Stimulated activated CD4-positive, alpha-beta T cell treated with anti-CD3 and anti-CD28 coated beads, Interleukin-1b, Interleukin-23, amount 100 ng/mL, for 1 hour (primary cell): Measurements from ENCODE around the gene ING1.
"Not testable (repeated sequence)": the region's sequence is repeated elsewhere in the genome, so short reads cannot be mapped to it uniquely, and the experiment has no call there.

Experiments
- DNase-seq, 2 donors: peaks; one replicate each; pipeline ENCODE4 v3.0.0-alpha.2; 2020; ENCODE audit warnings: low read depth in 2 of 2

Gene ING1

DNA sequence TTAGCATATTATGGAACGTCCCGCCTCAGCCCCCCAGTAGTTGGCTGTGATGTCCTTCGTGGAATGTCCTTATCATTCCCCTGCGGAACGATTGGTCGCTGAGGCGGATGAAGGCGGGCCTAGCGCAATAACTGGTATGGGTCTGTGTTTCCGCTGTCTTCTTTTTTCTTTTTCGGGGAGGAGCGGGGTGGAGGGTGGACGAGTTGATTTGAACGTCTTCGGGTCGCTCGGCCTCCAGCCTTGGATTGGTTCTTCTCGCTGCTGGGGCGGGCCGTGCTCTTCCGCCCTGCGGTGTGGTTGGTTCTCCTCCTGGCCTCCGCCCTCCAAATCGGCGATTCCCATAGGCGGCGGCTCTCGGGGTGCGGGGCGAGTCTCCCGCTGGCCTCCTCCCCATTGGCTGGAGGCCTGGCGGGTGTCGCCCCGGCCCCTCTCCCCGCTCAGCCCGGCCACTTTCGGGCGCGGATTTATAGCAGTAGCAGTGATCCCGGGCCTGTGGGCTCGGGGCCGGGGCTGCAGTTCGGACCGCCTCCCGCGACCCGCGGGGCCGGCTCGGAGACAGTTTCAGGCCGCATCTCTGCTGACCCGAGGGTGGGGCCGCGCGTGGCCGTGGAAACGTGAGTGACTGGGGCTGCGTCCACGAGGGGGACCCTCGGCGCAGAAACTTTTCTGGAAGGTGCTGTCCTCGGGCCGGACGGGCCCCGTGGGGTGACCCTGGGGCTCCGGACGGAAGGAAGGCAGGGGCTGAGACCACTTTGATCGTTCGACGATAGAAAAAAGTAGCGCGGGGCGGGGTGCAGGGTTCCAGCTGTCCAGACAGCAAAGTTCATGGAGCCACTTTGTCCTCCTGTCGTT is 2.1 kb downstream of the ING1 start:
- DNase-seq: peak; percentile 82 to 93

DNA sequence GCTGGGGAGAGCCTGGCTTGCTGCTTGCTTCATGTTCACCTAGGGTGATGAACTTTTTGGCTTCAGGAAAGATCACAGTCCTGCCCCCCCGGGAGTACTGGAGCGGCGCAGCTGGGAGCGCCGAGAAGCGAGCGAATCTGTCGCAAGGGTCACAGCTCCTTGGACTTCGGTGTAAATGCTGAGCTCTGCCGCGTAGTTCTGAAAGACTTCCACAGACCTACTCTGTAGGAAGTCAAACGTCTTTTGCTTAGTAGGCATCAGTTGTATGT is 2.7 kb downstream of the ING1 start:
- no peak for DNase-seq

DNA sequence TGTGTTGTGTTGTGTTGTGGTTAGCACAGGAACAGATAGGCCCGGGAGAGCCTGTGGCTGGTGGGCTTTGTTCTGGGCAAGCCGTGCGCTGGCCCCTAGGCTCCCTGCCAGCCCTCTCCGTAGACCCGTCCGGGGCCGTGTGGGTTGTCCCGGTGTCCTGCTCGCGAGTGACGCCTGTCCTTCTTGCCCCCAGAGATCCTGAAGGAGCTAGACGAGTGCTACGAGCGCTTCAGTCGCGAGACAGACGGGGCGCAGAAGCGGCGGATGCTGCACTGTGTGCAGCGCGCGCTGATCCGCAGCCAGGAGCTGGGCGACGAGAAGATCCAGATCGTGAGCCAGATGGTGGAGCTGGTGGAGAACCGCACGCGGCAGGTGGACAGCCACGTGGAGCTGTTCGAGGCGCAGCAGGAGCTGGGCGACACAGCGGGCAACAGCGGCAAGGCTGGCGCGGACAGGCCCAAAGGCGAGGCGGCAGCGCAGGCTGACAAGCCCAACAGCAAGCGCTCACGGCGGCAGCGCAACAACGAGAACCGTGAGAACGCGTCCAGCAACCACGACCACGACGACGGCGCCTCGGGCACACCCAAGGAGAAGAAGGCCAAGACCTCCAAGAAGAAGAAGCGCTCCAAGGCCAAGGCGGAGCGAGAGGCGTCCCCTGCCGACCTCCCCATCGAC is 5.7 kb downstream of the ING1 start:
- DNase-seq: no peak

DNA sequence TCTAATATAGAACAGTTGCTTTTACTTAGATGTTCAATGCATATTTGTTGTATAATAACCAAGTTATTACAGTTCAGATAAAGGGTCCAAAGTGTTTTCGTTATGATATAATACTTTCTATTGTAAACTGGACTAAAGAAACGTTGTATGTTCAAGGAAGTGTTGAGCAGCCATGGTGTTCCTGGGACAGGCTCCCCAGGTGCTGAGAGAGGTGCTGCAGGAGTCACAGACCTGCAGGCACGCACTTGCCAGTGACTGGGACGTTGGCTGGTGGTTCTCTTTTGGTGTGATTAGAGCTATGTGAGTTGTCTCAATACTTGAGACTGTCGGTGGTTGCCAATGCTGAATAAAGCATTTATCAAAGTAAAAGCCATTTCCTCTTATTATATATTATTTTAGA is 9.5 kb downstream of the ING1 start:
- no peak for DNase-seq

DNA sequence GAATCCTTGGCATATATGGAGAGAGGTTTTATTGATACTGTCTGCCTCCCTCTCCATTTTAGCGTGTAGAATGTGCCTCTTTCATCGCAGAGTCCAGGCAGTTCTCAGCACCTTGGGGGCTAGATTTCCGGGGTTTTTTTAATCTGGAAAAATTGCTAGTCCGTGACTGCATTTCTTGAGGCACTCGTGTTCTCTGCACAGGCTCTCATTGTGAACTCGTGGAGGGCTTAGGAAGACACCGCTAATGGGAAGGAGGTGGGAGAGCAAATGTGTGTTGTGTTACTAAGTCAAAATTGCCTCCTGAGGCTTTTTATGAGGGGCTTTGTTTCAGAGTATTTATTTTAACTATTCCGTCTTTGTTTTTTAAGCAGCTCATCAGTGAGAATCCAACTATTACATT is 10.1 kb downstream of the ING1 start:
- DNase-seq: no peak

DNA sequence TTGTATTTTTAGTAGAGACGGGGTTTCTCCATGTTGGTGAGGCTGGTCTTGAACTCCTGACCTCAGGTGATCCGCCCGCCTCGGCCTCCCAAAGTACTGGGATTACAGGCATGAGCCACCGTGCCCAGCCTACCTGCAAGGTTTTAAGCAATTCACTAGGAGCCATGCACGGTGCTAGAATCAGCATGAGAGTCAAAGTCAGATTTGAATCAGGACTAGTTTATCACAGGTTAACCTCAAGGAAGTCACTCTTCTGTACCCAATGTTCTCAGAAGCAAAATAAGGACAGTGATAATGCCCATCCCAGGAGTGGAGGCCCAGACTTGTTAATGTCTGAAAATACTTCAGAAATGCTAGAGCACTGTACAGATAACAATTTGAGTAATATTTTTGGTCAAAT is 12.7 kb downstream of the ING1 start:
- DNase-seq: not testable (repeated sequence)

DNA sequence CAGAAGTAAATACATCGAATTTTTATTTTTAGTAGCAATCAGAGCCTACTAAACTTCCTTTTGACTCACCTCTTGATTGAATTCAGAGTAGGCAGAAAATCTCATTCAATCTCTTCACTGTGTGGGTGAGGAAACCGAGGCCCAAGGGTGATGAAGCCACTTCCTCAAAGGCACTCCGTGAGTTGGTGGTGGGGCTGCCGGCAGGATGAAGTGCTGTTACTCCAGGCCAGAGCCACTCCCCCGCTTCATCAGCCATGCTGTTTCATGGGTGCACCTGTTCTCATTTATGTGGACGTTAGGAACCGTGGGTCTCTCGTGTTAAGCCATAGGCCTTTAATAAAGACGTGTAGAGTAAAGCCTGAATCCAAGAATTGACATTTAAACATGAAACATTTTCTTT is 13.2 kb downstream of the ING1 start:
- no peak for DNase-seq

DNA sequence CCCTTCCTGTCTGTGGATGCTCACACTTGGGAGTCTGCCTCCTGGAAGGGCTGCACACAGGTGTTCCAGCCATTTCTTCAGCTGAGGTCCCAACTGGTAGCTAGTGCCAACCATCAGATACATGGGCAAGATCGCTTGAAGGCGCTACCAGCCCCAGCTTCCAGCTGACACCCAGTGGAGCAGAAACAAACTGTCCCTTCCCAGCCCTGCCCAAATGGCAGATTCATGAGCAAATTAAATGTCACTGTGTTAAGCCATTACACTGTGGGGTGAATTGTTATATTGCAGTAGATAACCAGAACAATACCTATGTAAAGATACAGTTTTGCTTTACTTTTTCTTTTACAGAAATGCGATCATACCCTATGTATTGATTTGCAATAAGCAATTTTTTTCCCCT is 17.6 kb downstream of the ING1 start:
- DNase-seq: no peak

DNA sequence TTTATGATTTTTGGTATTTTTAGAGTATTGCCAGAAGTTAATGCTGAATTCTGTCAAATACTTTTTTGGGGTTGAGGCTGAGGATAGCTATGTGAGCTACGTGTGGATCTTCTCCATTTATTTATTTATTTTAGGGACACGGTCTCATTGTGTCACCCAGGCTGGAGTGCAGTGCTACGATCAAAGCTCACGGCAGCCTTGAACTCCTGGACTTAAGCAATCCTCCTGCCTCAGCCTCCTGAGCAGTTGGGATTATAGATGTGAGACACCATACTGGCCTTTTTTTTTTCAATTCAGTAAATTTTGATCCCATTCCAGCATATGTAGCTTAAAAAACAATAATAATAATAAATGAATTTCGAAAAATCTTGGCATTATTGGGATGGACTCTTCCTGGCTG is 21.1 kb downstream of the ING1 start:
- no peak for DNase-seq

DNA sequence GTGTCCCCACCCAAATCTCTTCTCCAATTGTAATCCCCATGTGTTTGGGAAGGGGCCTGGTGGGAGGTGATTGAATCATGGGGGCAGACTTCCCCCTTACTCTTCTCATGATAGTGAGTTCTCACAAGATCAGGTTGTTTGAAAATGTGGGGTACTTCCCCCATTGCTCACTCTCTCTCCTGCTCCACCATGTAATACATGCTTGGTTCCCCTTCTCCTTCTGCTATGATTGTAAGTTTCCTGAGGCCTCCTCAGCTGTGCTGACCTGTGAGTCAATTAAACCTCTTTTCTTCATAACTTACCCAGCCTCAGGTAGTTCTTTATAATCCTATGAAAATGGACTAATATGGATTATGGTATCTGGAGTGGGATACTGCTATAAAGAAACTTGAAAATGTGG is 24.1 kb downstream of the ING1 start:
- DNase-seq: no peak

DNA sequence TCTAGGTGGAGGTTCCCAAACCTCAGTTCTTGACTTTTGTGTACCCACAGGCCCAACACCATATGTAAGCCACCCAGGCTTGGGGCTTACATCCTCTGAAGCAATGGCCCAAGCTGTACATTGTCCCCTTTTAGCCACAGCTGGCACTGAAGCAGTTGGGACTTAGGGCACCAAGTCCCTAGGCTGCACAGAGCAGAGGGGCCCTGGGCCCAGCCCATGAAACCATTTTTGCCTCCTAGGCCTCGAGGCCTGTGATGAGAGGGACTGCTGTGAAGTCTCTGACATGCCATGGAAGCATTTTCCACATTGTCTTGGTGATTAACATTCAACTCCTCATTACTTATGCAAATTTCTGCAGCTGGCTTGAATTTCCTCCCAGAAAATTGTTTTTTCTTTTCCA is 30.2 kb downstream of the ING1 start:
- DNase-seq: no peak

DNA sequence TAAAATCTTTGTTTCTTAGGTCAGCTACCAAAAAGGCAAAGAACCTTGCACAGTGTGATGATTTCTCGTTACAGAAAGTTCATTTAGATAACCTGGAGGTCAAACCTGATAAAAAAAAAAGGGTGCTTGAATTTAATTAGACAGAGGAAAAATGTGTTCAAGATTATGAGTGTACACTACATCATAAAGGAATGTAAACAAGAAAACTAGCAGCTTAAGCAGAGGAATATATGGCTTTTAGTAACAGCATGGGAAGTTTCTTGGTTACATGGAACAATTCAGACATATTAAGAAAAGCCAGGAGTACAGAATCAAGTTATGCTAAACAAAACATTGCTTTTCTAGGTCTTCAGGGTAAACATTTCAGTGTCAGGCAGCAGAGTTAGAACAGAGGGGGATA is 32.9 kb downstream of the ING1 start:
- DNase-seq: no peak

DNA sequence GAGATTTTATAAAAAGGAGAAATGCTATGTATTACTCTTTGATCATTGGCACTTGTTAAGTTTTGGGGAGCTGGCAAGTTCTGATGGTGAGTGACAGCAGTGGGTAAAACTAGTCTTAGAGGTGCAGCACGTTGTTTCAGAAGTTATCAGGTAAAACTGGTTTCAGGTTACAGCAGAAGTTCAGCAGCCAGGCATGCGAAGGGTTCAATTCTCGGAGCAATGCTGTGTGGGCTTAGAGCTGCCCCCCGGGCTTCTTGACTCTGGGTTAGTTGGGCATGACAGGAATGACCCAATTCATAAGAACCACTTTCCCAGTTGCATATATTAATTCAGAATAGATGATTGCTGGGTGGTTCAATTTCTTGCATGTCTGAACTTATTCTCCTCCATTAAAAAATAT is 34.8 kb downstream of the ING1 start:
- no peak for DNase-seq

DNA sequence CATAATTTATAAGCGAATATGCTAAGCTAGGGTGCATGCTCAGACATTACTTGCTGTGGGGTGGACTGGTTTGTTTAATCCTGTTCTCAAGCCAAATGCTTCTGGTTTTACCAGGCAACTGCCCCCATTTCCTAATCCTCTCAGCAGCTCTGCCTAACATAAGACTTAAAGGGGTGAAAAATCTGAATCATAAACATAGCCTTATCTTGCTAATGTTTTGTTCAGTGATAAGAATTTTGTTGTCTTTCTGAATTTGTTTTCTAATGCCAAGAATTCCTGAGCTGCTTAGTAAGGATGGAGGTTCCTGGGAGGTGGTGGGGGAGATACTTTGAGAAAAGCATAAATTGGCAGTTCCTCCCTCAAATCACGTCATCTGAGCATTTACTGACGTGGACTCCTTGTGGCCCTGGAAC is 42.7 kb downstream of the ING1 start:
- no peak for DNase-seq

DNA sequence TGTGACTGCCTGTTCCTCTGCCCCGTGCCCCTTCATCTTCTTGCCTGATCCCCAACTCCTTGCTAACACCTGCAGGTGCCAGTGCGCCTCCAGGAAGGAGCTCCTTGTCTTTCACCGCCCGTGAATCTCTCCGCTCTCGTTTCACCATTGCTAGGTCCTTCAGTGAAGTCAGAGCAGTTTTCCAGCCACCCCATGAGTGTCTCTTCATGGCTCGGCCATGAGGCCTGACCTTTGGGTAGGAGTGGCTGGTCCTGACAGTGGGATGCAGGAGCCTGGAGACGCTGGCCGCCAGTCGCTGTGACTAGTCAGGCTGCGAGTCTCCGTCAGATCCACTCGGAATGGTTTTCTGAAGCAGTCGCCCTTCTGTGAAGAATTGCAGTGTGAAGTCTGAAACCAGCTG is 43.8 kb downstream of the ING1 start:
- no peak for DNase-seq

DNA sequence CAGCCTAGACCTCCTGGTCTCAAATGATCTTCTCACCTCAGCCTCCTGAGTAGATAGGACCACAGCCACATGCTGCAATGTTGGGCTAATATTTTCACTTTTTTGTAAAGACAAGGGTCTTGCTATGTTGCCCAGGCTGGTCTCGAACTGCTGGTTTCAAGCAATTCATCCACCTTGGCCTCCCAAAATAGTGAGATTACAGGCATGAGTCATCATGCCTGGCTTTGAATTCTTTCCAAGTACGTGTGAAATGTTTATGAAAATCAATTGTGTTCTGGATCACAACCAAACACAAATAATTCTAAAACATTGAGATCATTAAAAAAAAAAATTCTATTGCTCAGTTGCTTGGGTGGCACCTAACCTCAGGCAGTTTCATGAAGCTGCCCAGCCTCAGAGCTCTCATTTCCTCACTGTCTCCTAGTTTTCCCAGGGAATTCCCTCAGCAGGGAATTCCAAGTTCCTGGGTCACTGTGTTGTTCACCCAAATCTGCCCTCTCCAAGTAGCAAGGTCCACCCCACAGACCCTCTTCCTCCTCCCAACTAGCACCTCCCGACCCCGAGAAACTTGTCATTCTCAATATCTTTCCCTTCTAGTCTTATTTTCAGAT is 44.8 kb downstream of the ING1 start:
- no peak for DNase-seq

DNA sequence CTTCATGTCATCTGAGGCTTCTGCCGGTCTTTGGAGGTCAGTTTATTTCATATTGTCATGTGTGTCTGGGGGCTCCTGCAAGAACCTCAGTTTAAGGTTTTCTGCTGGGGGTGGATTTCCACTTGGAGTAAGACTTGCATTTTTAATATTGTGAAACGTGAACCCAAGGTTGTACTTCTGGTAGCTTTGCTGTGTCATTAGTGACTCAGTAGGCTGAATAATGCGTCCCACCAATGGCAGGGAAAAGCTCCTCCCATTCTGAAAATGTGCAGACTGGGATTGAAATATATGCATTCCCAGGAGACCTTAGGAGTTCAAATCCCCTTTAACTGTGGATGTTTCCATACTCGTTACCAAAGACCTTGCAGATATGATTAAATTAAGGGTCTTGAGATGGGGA is 46.2 kb downstream of the ING1 start:
- no peak for DNase-seq

DNA sequence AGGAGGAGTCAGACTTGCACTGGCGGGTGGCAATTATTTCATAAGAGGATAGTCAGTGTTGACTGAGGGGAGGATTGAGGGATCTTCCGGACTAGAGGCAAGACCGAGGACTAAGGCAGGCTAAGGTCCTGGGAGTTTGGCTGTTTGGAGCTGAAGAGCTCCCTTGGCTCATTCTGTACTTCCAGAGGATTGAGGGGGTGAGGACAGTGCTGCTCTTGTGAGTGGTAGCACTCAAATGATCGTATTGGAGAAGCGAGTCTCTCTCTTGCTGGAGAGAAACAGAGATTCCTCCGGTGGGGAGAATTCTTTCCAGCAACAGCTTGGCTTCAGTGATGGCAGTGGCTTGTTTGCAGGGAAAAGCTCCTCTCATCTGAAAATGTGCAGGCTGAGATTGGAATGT is 47.1 kb downstream of the ING1 start:
- DNase-seq: no peak

DNA sequence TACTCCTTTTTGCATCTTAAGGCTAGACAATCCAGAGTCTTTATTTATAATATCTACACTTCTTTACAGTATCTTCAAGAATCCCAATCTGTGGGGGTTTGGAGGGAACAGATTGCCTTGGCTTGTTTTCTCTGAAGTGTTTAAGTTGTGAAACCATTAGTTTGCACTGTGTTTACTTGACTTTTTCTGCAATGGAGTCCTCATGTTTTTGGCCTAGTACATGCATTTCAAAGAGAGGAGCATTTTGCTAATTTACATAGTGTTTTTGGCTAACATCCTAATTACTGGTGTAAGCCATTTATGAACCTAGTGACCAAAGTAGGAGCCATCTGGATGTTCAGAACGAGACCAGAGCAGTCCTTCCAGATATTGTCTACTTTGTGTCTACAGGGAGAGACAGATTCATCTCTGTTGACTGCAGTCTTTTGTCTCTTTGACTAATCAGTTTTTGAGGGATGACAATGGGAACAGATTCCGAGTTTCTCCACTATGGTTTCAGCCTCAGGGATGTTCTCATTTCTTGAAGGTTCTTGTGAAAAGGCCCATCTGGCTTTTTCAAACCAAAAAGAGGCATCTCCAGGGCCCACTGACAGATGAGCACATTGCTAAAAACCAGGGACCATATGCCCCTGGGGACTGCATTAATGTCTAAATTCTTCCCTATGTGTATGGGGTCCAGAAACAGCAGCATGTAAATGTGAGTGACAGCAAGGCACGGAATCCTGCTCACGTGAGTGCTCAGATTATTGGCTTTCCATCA is 53.4 kb downstream of the ING1 start:
- no peak for DNase-seq

DNA sequence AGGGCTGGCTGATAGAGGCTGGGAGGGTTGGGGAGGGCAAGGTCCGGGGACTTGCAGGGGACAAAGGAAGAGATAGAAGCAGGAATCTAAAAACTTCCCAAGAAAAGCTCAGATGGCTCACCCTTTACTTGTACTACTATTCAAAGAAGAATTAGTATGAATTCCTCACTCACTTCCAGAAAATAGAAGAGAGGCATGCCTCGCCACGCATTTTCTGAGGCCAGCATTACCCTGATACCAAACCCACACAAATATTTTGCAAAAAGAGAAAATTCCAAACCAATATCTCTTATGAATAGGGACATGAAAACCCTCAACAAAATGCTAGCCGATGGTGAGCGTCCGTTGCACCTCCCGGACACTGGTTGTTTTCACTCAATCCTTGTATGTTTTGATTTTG is 54.0 kb downstream of the ING1 start:
- DNase-seq: no peak

DNA sequence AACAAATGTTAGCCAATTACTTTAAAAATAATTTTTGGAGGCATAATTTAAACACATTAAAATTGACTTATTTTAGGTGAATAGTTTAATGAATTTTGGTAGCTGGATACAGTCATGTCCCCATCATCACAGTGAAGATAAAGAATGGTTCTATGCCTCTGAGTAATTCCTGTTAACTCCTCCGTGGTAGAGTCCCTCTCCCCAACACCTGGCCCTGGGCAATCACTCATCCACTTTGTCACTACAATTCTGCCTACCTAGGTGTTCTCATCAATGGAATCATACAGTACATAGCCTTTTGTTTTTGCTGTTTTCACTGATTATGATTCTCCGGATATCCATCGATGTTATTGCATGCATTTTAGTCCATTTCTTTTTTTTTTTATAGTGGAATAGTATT is 55.6 kb downstream of the ING1 start:
- DNase-seq: no peak

DNA sequence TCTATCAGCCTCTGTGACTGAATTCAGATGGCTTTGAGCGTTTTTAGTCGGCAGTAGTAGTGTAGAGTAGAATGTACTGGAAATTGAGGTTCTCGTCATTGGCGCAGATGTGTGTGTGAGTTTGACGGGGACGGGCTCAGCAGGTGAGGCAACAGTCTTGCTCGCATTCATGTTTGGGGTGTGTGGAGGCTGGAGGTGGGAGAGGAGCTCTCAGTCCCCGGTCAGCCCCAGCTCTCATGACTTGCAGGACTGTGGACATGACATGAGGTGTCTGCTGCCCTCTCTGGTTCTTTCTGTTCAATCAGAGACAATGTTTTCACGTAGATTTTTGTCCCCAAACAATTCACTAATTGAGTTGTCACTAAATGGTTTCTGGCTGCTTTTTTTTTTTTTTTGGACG is 57.2 kb downstream of the ING1 start:
- no peak for DNase-seq

DNA sequence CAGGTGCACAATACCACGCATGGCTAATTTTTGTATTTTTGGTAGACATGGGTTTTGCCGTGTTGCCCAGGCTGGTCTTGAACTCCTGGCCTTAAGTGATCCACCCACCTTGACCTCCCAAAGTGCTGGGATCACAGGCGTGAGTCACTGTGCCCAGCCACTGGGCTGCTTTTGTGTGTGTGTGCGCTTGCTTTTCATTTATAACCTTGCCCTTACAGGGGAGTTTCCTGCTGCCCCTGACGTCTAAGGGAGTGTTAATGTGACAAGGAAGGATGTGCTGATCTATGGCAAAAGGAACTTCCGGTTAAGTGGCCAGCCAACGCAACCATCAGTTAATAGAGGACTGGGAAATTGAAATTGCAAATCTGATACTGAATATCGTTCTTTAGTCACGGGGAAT is 57.7 kb downstream of the ING1 start:
- no peak for DNase-seq
